ENCODE results near the gene RSRC2.
"Not testable (repeated sequence)": the region's sequence is repeated elsewhere in the genome, so short reads cannot be mapped to it uniquely, and the experiment has no call there.

The RSRC2 gene

DNA sequence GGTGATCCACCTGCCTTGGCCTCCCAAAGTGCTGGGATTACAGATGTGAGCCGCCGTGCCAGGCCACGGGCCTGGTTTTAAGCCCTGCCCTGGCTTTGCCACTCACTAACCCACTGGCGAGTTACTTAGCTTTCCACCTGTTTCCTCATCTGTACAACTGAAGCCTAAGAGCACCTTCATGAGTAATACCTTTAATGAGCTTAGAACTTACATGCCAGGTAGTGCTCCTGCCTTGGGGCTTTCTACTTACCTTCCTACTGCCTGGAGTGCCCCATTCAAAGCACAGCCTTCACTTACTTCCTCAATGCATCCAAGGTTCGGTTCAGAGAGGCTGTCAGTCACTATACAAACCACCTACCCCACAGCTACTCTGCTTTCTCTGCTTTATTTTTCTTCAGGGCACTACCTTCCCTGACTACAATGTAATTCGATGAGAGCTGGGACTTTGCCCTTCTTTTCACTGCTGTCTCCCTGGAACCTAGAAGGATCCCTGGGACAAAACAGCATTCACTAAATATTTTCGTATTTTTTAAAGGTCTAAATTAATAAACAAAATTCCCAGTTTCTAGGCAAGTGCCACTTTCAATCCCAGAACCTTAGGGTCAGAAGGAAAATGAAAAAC, 39.8 kb downstream of the RSRC2 start:
- no peak for TF ChIP-seq GATA1 (IDR thresholded peaks at IDR 0.05; ENCODE audit: low read depth, low read length)
- no peak for TF ChIP-seq POLR2A (IDR thresholded peaks at IDR 0.05; ENCODE audit: low read length)
- no peak for DNase-seq

DNA sequence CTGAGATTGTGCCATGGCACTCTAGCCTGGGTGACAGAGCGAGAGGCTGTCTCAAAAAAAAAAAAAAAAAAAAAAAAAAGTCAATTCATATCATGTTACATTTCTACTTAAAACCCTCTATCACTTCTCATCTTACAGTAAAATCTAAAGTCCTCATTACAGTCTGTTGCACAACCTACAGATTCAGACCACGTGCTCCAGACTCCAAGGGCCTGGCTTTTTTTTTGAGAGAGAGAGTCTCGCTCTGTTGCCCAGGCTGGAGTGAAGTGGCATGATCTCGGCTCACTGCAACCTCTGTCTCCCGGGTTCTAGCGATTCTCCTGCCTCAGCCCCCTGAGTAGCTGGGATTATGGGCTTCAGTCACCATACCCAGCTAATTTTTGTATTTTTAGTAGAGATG, 40.4 kb downstream of the RSRC2 start:
- peak in 1 of 2 experiments; percentile 19 for DNase-seq

DNA sequence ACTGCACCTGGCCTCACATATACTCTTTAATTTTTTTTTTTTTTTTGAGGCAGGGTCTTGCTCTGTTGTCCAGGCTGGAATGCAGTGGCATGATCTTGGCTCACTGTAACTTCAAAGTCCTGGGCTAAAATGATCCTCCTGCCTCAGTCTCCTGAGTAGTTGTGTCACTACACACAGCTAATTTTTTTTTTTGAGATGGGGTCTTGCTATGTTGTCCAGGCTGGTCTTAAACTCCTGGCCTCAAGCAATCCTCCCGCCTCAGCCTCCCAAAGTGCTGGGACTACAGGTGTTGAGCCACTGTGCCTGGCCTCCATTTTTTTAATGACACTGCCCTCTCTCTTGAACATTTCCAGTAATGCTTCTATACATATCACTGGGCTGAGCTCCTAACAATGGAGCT, 42.4 kb downstream of the RSRC2 start:
- not testable (repeated sequence) for DNase-seq

DNA sequence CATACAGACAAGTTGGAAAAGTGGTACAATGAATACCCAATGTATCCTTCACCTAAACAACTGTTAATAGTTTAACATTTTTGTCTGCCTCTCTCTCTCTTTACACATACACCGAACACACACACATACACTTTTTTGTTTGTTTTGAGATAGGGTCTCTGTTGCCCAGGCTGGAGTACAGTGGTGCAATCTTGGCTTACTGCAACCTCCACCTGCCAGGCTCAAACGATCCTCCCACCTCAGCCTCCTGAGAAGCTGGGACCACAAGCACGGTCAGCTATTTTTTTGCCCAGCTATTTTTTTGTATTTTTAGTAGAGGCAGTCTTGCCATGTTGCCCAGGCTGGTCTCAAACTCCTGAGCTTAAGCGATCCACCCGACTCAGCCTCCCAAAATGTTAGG, 42.8 kb downstream of the RSRC2 start:
- DNase-seq: no peak
- TF ChIP-seq GATA1 (IDR thresholded peaks at IDR 0.05; ENCODE audit: low read depth, low read length) (no peak), POLR2A (IDR thresholded peaks at IDR 0.05; ENCODE audit: low read length) (no peak)

DNA sequence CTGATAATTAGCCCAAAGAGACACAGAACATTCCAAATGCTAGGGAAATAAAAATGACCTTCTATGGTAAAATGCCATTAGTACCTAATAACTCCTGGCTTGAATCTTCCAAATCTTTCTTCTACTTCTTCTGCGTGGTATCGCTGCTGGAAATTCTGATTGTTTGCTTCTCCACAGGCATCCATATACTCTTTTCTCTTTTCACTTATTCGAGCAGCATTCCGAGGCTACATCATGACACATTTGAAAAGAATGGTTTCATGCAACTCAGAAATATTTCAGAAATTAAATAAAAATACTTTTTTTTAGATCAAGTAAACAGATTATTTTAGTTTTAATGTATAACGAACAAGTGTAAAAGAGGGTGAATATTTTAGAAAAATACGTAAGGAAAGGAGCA, 44.9 kb downstream of the RSRC2 start:
- no peak for DNase-seq
- TF ChIP-seq GATA1 (IDR thresholded peaks at IDR 0.05; ENCODE audit: low read depth, low read length) (no peak), POLR2A (IDR thresholded peaks at IDR 0.05; ENCODE audit: low read length) (no peak)

DNA sequence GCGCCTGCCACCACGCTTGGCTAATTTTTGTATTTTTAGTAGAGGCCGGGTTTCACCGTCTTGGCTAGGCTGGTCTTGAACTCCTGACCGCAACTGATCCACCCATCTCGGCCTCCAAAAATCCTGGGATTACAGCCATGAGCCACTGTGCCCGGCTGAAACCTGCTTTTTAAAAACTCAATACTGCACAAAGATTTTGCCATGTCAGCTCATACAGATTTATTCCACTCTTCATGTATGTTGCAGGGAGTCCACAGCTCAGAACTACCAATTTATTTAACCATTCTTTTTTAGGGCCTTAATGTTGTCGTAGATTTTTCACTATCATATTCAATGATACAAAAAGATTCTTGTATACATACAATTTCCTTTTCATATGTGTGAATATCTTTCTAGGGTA, 46.0 kb downstream of the RSRC2 start:
- no peak for DNase-seq
- TF ChIP-seq GATA1 (IDR thresholded peaks at IDR 0.05; ENCODE audit: low read depth, low read length) (no peak), POLR2A (IDR thresholded peaks at IDR 0.05; ENCODE audit: low read length) (no peak)

DNA sequence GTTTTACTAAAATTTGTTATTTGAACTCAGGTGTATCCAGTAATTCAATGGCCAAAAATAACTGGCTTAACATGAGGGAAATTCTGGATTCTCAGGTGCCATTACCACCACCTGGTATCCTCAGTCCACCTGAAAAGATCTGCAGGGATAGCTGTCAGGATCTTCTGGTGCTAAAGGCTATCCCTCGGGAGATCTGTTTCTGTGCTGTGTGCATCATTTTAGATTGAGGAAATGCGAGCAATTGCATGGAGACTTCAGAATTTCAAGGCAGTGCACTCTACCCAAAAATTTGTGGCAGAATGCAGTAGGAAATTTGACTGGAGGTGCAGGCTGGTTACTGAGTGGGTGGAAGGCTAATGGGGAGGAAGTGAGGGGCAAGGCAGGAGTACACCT, 52.4 kb downstream of the RSRC2 start:
- no peak for TF ChIP-seq GATA1 (IDR thresholded peaks at IDR 0.05; ENCODE audit: low read depth, low read length)
- TF ChIP-seq POLR2A (IDR thresholded peaks at IDR 0.05; ENCODE audit: low read length): no peak
- no peak for DNase-seq

DNA sequence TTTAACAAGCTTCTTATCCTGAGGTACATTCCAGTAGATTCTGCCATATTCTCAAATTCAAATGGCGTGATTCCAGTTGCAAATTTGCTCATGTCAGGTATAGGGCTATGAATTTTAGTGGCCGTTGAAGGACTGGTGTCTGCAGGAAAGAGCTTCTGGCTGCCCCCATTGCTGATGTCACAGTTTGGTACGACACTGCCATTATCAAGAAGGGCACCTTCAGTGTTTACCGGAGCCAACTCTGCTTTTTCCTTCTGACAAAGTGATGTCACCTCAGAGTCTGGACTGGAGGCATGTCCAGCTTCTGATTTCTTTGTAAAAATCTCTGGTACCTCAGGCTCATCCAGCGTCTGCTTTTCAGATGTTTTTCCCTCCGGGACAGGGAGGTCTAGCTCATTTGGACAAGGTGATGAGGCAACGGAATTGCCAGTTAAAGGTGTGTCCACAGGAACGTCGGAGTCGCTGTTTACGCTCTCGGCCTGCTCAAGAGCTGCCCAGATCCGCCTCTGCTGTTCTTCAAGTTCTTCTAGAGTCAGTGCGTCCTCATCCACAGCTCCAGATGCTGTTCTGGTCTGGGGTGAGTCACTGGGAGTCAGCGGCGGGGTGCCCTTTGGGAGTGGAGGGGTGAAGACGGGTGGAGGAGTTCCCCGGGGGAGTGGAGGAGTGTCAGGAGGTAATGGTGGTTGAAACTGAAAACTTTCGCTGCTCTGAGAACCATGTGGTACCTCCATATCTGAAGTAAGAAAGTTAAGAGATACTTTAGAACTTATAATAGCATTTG, 53.0 kb downstream of the RSRC2 start:
- DNase-seq: no peak

DNA sequence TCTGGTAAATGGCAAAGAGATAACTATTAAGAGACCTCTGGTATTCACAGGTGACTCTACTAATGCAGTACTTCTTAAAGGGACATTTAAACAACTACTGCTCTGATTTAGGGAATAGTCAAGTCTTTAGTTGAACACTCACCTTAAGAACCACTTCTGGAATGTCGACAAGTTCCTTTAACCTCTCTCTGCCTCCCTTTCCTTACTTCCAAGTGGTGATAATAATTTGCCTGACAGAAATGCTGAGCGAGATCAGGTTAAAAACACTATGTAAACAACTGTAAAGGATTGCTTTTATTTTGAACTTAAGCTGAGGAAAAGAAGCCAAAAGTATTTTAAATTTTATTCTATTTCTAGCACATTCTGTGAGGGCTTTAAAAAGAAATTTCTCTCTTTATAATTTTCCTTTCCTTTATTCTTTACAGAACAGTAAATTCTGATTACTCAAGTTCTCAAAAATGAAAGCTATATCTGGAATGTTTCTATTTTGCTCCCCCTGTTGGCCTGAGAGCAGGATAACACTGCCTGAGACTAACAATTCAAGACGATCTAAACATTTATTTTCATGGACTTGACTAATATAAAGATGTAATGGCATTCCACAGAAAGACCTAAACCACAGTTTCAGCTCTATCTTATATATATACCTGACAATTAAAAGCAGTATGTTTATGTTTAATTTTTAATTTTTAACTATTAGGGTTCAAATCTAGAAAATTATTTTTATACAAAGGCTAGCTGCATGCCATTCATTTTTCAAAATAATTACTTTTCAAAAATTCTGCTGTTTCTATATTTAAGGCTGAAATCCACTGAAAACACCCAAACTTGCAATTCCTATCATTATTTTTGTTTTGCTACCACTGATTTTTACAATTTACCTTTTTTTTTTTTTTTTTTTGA, 55.2 kb downstream of the RSRC2 start:
- TF ChIP-seq POLR2A (IDR thresholded peaks at IDR 0.05; ENCODE audit: low read length) (no peak), GATA1 (IDR thresholded peaks at IDR 0.05; ENCODE audit: low read depth, low read length) (no peak)

More for the DNA sequence above, 53.0 kb downstream of the RSRC2 start:
- TF ChIP-seq GATA1 (IDR thresholded peaks at IDR 0.05; ENCODE audit: low read depth, low read length) (no peak), POLR2A (IDR thresholded peaks at IDR 0.05; ENCODE audit: low read length) (no peak)

DNA sequence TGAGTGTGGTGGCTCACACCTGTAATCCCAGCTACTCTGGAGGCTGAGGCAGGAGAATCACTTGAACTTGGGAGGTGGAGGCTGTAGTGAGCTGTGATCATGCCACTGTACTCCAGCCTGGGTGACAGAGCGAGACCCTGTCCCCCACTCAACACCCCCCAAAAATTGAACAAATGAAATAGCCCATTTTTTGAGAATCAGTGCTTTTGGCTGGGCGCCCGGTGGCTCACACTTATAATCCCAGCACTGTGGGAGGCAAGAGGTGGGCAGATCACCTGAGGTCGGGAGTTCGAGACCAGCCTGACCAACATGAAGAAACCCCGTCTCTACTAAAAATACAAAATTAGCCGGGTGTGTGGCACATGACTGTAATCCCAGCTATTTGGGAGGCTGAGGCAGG, 56.2 kb downstream of the RSRC2 start:
- DNase-seq: not testable (repeated sequence)

More for the DNA sequence above, 55.2 kb downstream of the RSRC2 start:
- DNase-seq: peak; percentile 54 to 78

DNA sequence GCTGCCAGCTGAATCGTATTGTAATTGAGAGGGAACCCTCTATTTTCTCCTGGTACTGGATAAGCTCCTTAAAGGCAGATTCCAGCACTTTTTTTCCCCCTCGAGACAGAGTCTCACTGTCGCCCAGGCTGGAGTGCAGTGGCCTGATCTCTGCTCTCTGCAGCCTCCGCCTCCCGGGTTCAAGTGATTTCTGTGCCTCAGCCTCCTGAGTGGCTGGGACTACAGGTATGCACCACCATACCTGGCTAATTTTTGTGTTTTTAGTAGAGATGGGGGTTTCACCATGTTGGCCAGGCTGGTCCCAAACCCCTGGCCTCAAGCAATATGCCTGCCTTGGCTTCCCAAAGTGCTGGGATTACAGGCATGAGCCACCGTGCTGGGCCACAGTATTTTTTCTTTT, 56.9 kb downstream of the RSRC2 start:
- DNase-seq: not testable (repeated sequence)

DNA sequence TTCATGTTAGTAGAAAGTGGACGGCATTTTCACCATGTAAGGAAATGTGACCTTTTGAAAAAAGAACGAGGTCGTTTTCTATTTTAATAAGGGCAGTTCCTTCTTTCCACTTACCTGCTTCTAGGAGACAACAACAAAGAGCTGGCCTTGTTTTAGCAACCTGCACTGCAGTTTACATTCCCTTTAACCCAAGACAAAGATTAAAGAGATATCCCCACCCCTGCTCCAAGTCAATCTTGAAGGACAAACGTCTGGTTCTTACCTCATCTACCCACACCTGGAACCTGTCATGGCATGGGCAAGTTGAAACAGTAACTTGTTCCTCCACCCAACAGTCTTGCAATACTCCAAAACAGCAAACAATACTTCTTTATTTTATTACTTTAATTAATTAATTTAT, 58.8 kb downstream of the RSRC2 start:
- TF ChIP-seq GATA1 (IDR thresholded peaks at IDR 0.05; ENCODE audit: low read depth, low read length) (no peak), POLR2A (IDR thresholded peaks at IDR 0.05; ENCODE audit: low read length) (no peak)
- no peak for DNase-seq

DNA sequence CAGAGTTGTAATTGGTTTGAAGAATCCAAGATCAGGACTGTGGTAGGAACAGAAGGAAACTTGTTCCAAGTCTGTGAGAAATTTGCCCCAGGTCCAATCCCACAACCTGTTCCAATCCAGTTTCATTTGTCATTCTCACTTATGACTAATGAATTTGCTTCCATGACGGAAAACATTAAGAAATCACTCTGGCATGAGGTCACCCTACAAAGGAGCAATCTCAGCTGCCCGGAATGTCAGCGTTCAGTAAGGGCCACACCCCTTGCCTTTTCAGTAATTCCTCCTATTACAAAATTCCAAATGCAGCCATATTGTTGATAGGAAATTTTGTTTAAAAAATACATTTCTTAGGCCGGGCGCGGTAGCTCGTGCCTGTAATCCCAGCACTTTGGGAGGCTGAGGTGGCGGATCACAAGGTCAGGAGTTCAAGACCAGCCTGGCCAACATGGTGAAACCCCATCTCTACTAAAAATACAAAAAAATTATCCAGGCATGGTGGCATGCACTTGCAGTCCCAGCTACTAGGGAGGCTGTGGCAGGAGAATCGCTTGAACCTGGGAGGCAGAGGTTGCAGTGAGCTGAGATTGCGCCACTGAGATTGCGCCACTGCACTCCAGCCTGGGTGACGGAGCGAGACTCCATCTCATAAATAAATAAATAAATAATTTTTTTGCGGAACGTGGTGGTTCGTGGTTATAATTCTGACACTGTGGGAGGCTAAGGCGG, 62.3 kb downstream of the RSRC2 start:
- not testable (repeated sequence) for DNase-seq

DNA sequence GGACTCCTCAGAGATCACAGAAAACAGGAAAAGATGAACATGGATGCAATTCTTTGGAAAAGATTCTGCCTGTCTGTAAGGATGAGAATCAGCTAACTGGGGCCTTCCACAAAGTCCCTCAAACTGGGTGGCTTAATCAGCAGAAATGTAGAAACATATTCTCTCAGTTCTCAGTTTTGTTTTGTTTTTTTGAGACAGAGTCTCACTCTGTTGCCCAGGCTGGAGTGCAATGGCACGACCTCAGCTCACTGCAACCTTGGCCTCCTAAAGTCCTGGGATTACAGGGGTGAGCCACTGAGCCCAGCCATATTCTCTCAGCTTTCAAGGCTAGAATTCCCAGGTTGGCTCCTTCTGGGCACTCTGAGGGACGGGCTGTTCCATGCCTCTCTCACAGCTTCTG, 66.1 kb downstream of the RSRC2 start:
- no peak for DNase-seq
- TF ChIP-seq GATA1 (IDR thresholded peaks at IDR 0.05; ENCODE audit: low read depth, low read length): no peak
- TF ChIP-seq POLR2A (IDR thresholded peaks at IDR 0.05; ENCODE audit: low read length): no peak

Data from erythroblast (primary cell).